SK-N-SH treated with all-trans-retinoic acid at 6 μM for 48 hours (cell line): ENCODE results near the gene RNASE1.

Source experiments
- ARNTL ChIP-seq: fragments of 450-650 bp; formaldehyde crosslinking; IDR thresholded peaks from 2 replicates; pipeline ENCODE4 v1.5.0; 2020; ENCODE audit warnings: low read depth, mild to moderate bottlenecking, moderate library complexity, borderline replicate concordance
- ESRRG ChIP-seq: fragments of 250-450 bp; sonication (Bioruptor Pico); IDR thresholded peaks from 2 replicates; pipeline ENCODE4 v1.6.1; 2021; ENCODE audit warnings: mild to moderate bottlenecking
- PATZ1 ChIP-seq: fragments of 250-450 bp; sonication (Bioruptor Pico); IDR thresholded peaks from 2 replicates; pipeline ENCODE4 v1.8.0; 2020; ENCODE audit warnings: mild to moderate bottlenecking, moderate library complexity, borderline replicate concordance
- POU6F1 ChIP-seq: fragments of 250-450 bp; sonication (Bioruptor Pico); IDR thresholded peaks from 2 replicates; pipeline ENCODE4 v1.8.0; 2021; ENCODE audit warnings: low read depth, mild to moderate bottlenecking, moderate library complexity, borderline replicate concordance
- PPARA ChIP-seq: fragments of 250-450 bp; sonication (Bioruptor Pico); IDR thresholded peaks from 2 replicates; pipeline ENCODE4 v1.5.0; 2020; ENCODE audit warnings: mild to moderate bottlenecking, borderline replicate concordance
- RARB ChIP-seq: fragments of 250-450 bp; sonication (Bioruptor Pico); IDR thresholded peaks from 2 replicates; pipeline ENCODE4 v1.8.0; 2021; ENCODE audit warnings: mild to moderate bottlenecking, moderate library complexity
- SNAI2 ChIP-seq: fragments of 250-450 bp; sonication (Bioruptor Pico); IDR thresholded peaks from 2 replicates; pipeline ENCODE4 v1.5.0; 2020; ENCODE audit warnings: mild to moderate bottlenecking, moderate library complexity
- TCF4 ChIP-seq: fragments of 250-450 bp; sonication (Bioruptor Pico); IDR thresholded peaks from 2 replicates; pipeline ENCODE4 v1.8.0; 2021; ENCODE audit warnings: mild to moderate bottlenecking, moderate library complexity, borderline replicate concordance
- ZFP3 ChIP-seq: fragments of 250-450 bp; sonication (Bioruptor Pico); IDR thresholded peaks from 2 replicates; pipeline ENCODE4 v1.5.0; 2020; ENCODE audit warnings: mild to moderate bottlenecking, moderate library complexity
- ZNF565 ChIP-seq: fragments of 450-650 bp; formaldehyde crosslinking; conservative IDR thresholded peaks from 2 replicates; pipeline ENCODE4 v1.5.0; 2020; ENCODE audit warnings: low read depth, mild to moderate bottlenecking, moderate library complexity
- TF ChIP-seq, protein P1 (sequence below): fragments of 250-450 bp; sonication (Bioruptor Pico); IDR thresholded peaks from 2 replicates; pipeline ENCODE4 v1.5.1; 2020; ENCODE audit warnings: low read depth, mild to moderate bottlenecking, moderate library complexity

- TF ChIP-seq RARB (no peak), SNAI2 (CRISPR knock-in tag) (no peak), TCF4 (CRISPR knock-in tag) (no peak), PATZ1 (CRISPR knock-in tag) (no peak), ESRRG (no peak), ZNF565 (CRISPR knock-in tag) (no peak), ARNTL (CRISPR knock-in tag) (no peak), PPARA (no peak), POU6F1 (CRISPR knock-in tag) (no peak), ZFP3 (CRISPR knock-in tag) (no peak)
- TF ChIP-seq, protein P1, sequence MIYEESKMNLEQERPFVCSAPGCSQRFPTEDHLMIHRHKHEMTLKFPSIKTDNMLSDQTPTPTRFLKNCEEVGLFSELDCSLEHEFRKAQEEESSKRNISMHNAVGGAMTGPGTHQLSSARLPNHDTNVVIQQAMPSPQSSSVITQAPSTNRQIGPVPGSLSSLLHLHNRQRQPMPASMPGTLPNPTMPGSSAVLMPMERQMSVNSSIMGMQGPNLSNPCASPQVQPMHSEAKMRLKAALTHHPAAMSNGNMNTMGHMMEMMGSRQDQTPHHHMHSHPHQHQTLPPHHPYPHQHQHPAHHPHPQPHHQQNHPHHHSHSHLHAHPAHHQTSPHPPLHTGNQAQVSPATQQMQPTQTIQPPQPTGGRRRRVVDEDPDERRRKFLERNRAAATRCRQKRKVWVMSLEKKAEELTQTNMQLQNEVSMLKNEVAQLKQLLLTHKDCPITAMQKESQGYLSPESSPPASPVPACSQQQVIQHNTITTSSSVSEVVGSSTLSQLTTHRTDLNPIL (CRISPR knock-in tag), result no peak
Observed at GRCh38 chr14:20772650-20773049, 30.0 kb downstream of the RNASE1 start.
